Measurements from ENCODE around the gene PABPC1L.

PABPC1L gene

GRCh38 chr20:44921447-44921846 is 11.6 kb downstream of the PABPC1L start:
- Histone ChIP-seq H2BK5ac (ENCODE audit: low read length) (no peak overlapping the region), H3K9me3 (replicated peaks in 1 of 2; ENCODE audit: control insufficient read depth in 2 of 2, insufficient read depth in 1 of 2, low read depth in 1 of 2, low read length in 2 of 2) (no peaks in the 10 kb centered on the region), H2BK12ac (ENCODE audit: low read length) (no peak overlapping the region), H3K4me1 (ENCODE audit: control insufficient read depth in 2 of 2, insufficient read depth in 1 of 2, low read depth in 1 of 2, low read length in 2 of 2) (peaks cover 0 to 3% of the 10 kb centered on the region in 2 donors), H3K79me1 (ENCODE audit: low read depth, low read length) (no peaks in the 10 kb centered on the region), H2BK120ac (ENCODE audit: low read depth, low read length) (no peak overlapping the region), H3K23ac (ENCODE audit: low read depth, low read length, poor library complexity) (no peak overlapping the region), H4K91ac (ENCODE audit: low read depth, low read length, poor library complexity) (no peak overlapping the region), H2AK5ac (ENCODE audit: low read depth, low read length) (no peak overlapping the region), H3K9ac (ENCODE audit: low read depth, low read length, poor library complexity) (no peak overlapping the region), H3K4me3 (ENCODE audit: low read length in 2 of 2) (no peak overlapping the region), H3K36me3 (replicated peaks in 1 of 2; ENCODE audit: control insufficient read depth in 2 of 2, insufficient read depth in 2 of 2, low read length in 2 of 2) (peaks cover 5 to 39% of the 10 kb centered on the region in 2 donors), H3K18ac (ENCODE audit: low read length) (no peak overlapping the region), H2BK15ac (ENCODE audit: low read length) (no peak overlapping the region), H2AFZ (ENCODE audit: low read length) (no peak overlapping the region), H4K8ac (ENCODE audit: low read depth, low read length) (no peak overlapping the region), H3K27ac (replicated peaks; ENCODE audit: low read length) (no peak overlapping the region), H3K14ac (ENCODE audit: low read length) (no peak overlapping the region), H3K4ac (ENCODE audit: low read length) (no peak overlapping the region), H3K27me3 (ENCODE audit: control insufficient read depth in 3 of 3, insufficient read depth in 3 of 3, low read depth in 1 of 3, low read length in 3 of 3) (no peaks in the 10 kb centered on the region), H3K4me2 (ENCODE audit: insufficient read depth, low read length, poor library complexity, severe bottlenecking) (no peak overlapping the region)
- DNase-seq (ENCODE audit: low spot score), result no peak
- WGBS, 2 donors (ENCODE audit: extremely low coverage in 2 of 2, insufficient read length in 2 of 2, insufficient replicate concordance in 1 of 2), result no CpG with 5 or more reads among the region's 14 CpGs

GRCh38 chr20:44924541-44924940 is 14.7 kb downstream of the PABPC1L start:
- no peak overlapping the region for H3K4me2 ChIP-seq (ENCODE audit: insufficient read depth, low read length, poor library complexity, severe bottlenecking)
- no peak overlapping the region for H2BK15ac ChIP-seq (ENCODE audit: low read length)
- no peaks in the 10 kb centered on the region for H3K9me3 ChIP-seq (replicated peaks in 1 of 2; ENCODE audit: control insufficient read depth in 2 of 2, insufficient read depth in 1 of 2, low read depth in 1 of 2, low read length in 2 of 2)
- no peak overlapping the region for H2BK5ac ChIP-seq (ENCODE audit: low read length)
- H3K9ac ChIP-seq (ENCODE audit: low read depth, low read length, poor library complexity), result no peak overlapping the region
- H3K27ac ChIP-seq (replicated peaks; ENCODE audit: low read length), result no peak overlapping the region
- H3K79me1 ChIP-seq (ENCODE audit: low read depth, low read length), result no peaks in the 10 kb centered on the region
- no peaks in the 10 kb centered on the region for H3K27me3 ChIP-seq (ENCODE audit: control insufficient read depth in 3 of 3, insufficient read depth in 3 of 3, low read depth in 1 of 3, low read length in 3 of 3)
- H4K8ac ChIP-seq (ENCODE audit: low read depth, low read length), result no peak overlapping the region
- H3K4ac ChIP-seq (ENCODE audit: low read length), result no peak overlapping the region
- no peak overlapping the region for H2AFZ ChIP-seq (ENCODE audit: low read length)
- no peak overlapping the region for H2AK5ac ChIP-seq (ENCODE audit: low read depth, low read length)
- H3K36me3 ChIP-seq (replicated peaks in 1 of 2; ENCODE audit: control insufficient read depth in 2 of 2, insufficient read depth in 2 of 2, low read length in 2 of 2), result peaks cover 3 to 25% of the 10 kb centered on the region in 2 donors
- no peak overlapping the region for H3K14ac ChIP-seq (ENCODE audit: low read length)
- H4K91ac ChIP-seq (ENCODE audit: low read depth, low read length, poor library complexity), result no peak overlapping the region
- H3K4me1 ChIP-seq (ENCODE audit: control insufficient read depth in 2 of 2, insufficient read depth in 1 of 2, low read depth in 1 of 2, low read length in 2 of 2), result no peaks in the 10 kb centered on the region
- no peak for DNase-seq (ENCODE audit: low spot score)
- no peak overlapping the region for H3K18ac ChIP-seq (ENCODE audit: low read length)
- H2BK120ac ChIP-seq (ENCODE audit: low read depth, low read length), result no peak overlapping the region
- H3K23ac ChIP-seq (ENCODE audit: low read depth, low read length, poor library complexity), result no peak overlapping the region
- no peak overlapping the region for H3K4me3 ChIP-seq (ENCODE audit: low read length in 2 of 2)
- H2BK12ac ChIP-seq (ENCODE audit: low read length), result no peak overlapping the region
- WGBS, 2 donors (ENCODE audit: extremely low coverage in 2 of 2, insufficient read length in 2 of 2, insufficient replicate concordance in 1 of 2), result no CpG with 5 or more reads among the region's 4 CpGs

- no CpG with 5 or more reads among the region's 3 CpGs for WGBS, 2 donors (ENCODE audit: extremely low coverage in 2 of 2, insufficient read length in 2 of 2, insufficient replicate concordance in 1 of 2)
- no peak overlapping the region for H2AK5ac ChIP-seq (ENCODE audit: low read depth, low read length)
- H3K4me2 ChIP-seq (ENCODE audit: insufficient read depth, low read length, poor library complexity, severe bottlenecking), result no peak overlapping the region
- H2BK5ac ChIP-seq (ENCODE audit: low read length), result no peak overlapping the region
- no peak overlapping the region for H4K91ac ChIP-seq (ENCODE audit: low read depth, low read length, poor library complexity)
- no peak overlapping the region for H2BK120ac ChIP-seq (ENCODE audit: low read depth, low read length)
- H2BK12ac ChIP-seq (ENCODE audit: low read length), result no peak overlapping the region
- H3K4ac ChIP-seq (ENCODE audit: low read length), result no peak overlapping the region
- no peaks in the 10 kb centered on the region for H3K4me1 ChIP-seq (ENCODE audit: control insufficient read depth in 2 of 2, insufficient read depth in 1 of 2, low read depth in 1 of 2, low read length in 2 of 2)
- H3K27ac ChIP-seq (replicated peaks; ENCODE audit: low read length), result no peak overlapping the region
- H3K23ac ChIP-seq (ENCODE audit: low read depth, low read length, poor library complexity), result no peak overlapping the region
- no peak overlapping the region for H3K9ac ChIP-seq (ENCODE audit: low read depth, low read length, poor library complexity)
- H3K79me1 ChIP-seq (ENCODE audit: low read depth, low read length), result no peaks in the 10 kb centered on the region
- H3K4me3 ChIP-seq (ENCODE audit: low read length in 2 of 2), result no peak overlapping the region
- H3K27me3 ChIP-seq (ENCODE audit: control insufficient read depth in 3 of 3, insufficient read depth in 3 of 3, low read depth in 1 of 3, low read length in 3 of 3), result no peaks in the 10 kb centered on the region
- H2AFZ ChIP-seq (ENCODE audit: low read length), result no peak overlapping the region
- H2BK15ac ChIP-seq (ENCODE audit: low read length), result no peak overlapping the region
- no peak overlapping the region for H4K8ac ChIP-seq (ENCODE audit: low read depth, low read length)
- H3K18ac ChIP-seq (ENCODE audit: low read length), result no peak overlapping the region
- peaks cover 5 to 35% of the 10 kb centered on the region in 2 donors for H3K36me3 ChIP-seq (replicated peaks in 1 of 2; ENCODE audit: control insufficient read depth in 2 of 2, insufficient read depth in 2 of 2, low read length in 2 of 2)
- no peaks in the 10 kb centered on the region for H3K9me3 ChIP-seq (replicated peaks in 1 of 2; ENCODE audit: control insufficient read depth in 2 of 2, insufficient read depth in 1 of 2, low read depth in 1 of 2, low read length in 2 of 2)
- no peak for DNase-seq (ENCODE audit: low spot score)
- no peak overlapping the region for H3K14ac ChIP-seq (ENCODE audit: low read length)
Observed at GRCh38 chr20:44928595-44928994, 18.7 kb downstream of the PABPC1L start.

GRCh38 chr20:44930517-44931168 is 20.8 kb downstream of the PABPC1L start:
- no CpG with 5 or more reads among the region's 18 CpGs for WGBS, 2 donors (ENCODE audit: extremely low coverage in 2 of 2, insufficient read length in 2 of 2, insufficient replicate concordance in 1 of 2)
- no peak overlapping the region for H3K27ac ChIP-seq (replicated peaks; ENCODE audit: low read length)
- no peak overlapping the region for H4K91ac ChIP-seq (ENCODE audit: low read depth, low read length, poor library complexity)
- H3K4ac ChIP-seq (ENCODE audit: low read length), result no peak overlapping the region
- H2BK15ac ChIP-seq (ENCODE audit: low read length), result no peak overlapping the region
- H2BK5ac ChIP-seq (ENCODE audit: low read length), result no peak overlapping the region
- no peak overlapping the region for H2AK5ac ChIP-seq (ENCODE audit: low read depth, low read length)
- H3K36me3 ChIP-seq (replicated peaks in 1 of 2; ENCODE audit: control insufficient read depth in 2 of 2, insufficient read depth in 2 of 2, low read length in 2 of 2), result peaks cover 12 to 28% of the 10 kb centered on the region in 2 donors
- no peaks in the 10 kb centered on the region for H3K9me3 ChIP-seq (replicated peaks in 1 of 2; ENCODE audit: control insufficient read depth in 2 of 2, insufficient read depth in 1 of 2, low read depth in 1 of 2, low read length in 2 of 2)
- H2BK120ac ChIP-seq (ENCODE audit: low read depth, low read length), result no peak overlapping the region
- H3K14ac ChIP-seq (ENCODE audit: low read length), result no peak overlapping the region
- no peak overlapping the region for H3K4me2 ChIP-seq (ENCODE audit: insufficient read depth, low read length, poor library complexity, severe bottlenecking)
- no peak overlapping the region for H3K18ac ChIP-seq (ENCODE audit: low read length)
- DNase-seq (ENCODE audit: low spot score), result no peak
- no peak overlapping the region for H3K23ac ChIP-seq (ENCODE audit: low read depth, low read length, poor library complexity)
- H2AFZ ChIP-seq (ENCODE audit: low read length), result no peak overlapping the region
- H3K4me1 ChIP-seq (ENCODE audit: control insufficient read depth in 2 of 2, insufficient read depth in 1 of 2, low read depth in 1 of 2, low read length in 2 of 2), result no peaks in the 10 kb centered on the region
- H3K9ac ChIP-seq (ENCODE audit: low read depth, low read length, poor library complexity), result no peak overlapping the region
- no peaks in the 10 kb centered on the region for H3K27me3 ChIP-seq (ENCODE audit: control insufficient read depth in 3 of 3, insufficient read depth in 3 of 3, low read depth in 1 of 3, low read length in 3 of 3)
- H3K79me1 ChIP-seq (ENCODE audit: low read depth, low read length), result no peaks in the 10 kb centered on the region
- H2BK12ac ChIP-seq (ENCODE audit: low read length), result no peak overlapping the region
- no peak overlapping the region for H4K8ac ChIP-seq (ENCODE audit: low read depth, low read length)
- no peak overlapping the region for H3K4me3 ChIP-seq (ENCODE audit: low read length in 2 of 2)
